HS-27A (cell line): ENCODE data around the gene UGT1A6.

ENCODE experiments used
- DNase-seq: peaks from one replicate; pipeline ENCODE4 v3.0.0-alpha.2; 2012; ENCODE audit warnings: low read depth, missing footprints

The UGT1A6 gene

GRCh38 chr2:233820774-233821105, 128.1 kb downstream of the UGT1A6 start:
- DNase-seq: no peak

DNA sequence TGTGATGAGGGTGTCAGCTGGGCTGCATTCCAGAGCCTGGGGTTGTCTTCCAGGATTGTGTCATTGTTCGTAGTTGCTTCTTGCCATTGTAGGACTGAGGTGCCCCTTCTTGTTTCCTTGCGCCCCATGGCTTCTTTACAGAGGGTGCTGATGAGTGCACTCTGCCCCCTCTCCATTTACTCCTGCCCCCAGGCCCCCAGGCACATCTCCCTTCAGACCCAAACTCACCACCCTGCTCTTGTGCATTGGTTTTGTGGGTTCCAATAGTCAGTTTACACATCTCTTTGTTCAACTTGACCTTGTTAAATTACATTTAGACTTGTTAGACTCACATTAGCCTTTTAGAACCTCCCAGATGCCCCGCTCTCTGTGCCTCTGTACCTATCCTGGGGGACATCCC, 128.5 kb downstream of the UGT1A6 start:
- DNase-seq: no peak

- DNase-seq: no peak
Observed at GRCh38 chr2:233821709-233822100, 129.0 kb downstream of the UGT1A6 start.

DNA sequence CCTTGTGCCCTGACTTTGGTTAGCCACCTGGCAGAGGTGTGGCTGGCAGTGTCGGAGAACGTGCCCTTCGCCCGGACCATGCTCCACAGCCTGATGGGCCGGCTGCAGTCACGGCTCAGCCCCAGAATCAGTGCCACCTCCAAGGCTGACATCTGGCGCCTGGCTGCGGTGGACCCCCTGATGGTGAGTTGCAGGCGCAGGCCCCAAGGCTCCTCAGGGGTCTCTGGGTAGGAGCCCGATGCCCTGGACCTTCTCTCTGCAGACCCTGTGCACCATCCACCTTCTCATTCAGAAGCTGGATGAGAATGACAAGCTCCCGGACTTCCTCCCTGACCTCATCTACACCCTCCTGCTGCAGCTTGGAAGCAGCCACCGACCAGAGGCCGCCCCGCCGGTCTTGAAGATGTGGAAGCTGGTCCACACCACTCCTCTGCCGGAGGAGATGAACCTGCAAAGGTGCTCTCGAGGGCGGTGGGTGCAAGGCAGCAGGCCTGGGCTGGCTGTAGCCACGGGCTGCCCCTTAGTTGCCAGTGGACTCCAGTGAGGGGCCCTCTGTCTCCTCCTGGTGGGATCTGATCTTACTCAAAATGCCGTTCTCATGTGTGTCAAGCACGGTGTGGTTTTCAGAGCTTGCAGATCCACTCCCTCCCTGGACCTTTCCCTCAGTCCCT, 129.5 kb downstream of the UGT1A6 start:
- no peak for DNase-seq
